GM21526 (cell line): ENCODE results near the gene FAM47E.
"Not testable (repeated sequence)": the region's sequence is repeated elsewhere in the genome, so short reads cannot be mapped to it uniquely, and the experiment has no call there.

Experiments used
- ATAC-seq: cut with Tn5 transposase; IDR thresholded peaks from one replicate; pipeline ENCODE4 v1.9.1; 2021; ENCODE audit warnings: moderate library complexity; ENCODE audit not compliant: unreplicated experiment, low FRiP score

The FAM47E gene

GRCh38 chr4:76224171-76224570 lies 27.4 kb upstream of the FAM47E start:
- no peak for ATAC-seq

- no peak for ATAC-seq
Observed at GRCh38 chr4:76226418-76226817, 25.1 kb upstream of the FAM47E start.

- ATAC-seq: no peak
Observed at GRCh38 chr4:76232681-76233080, 18.8 kb upstream of the FAM47E start.

GRCh38 chr4:76233083-76233482 lies 18.4 kb upstream of the FAM47E start:
- no peak for ATAC-seq

- ATAC-seq: no peak
Observed at GRCh38 chr4:76233529-76233928, 18.0 kb upstream of the FAM47E start.

- no peak for ATAC-seq
Observed at GRCh38 chr4:76233967-76234678, 17.4 kb upstream of the FAM47E start.

GRCh38 chr4:76234679-76235044 lies 16.9 kb upstream of the FAM47E start:
- ATAC-seq: no peak

- no peak for ATAC-seq
Observed at GRCh38 chr4:76235407-76235806, 16.1 kb upstream of the FAM47E start.

GRCh38 chr4:76235915-76236314 lies 15.6 kb upstream of the FAM47E start:
- ATAC-seq: no peak

- no peak for ATAC-seq
Observed at GRCh38 chr4:76238236-76238635, 13.3 kb upstream of the FAM47E start.

GRCh38 chr4:76238701-76239100 lies 12.8 kb upstream of the FAM47E start:
- no peak for ATAC-seq

- no peak for ATAC-seq
Observed at GRCh38 chr4:76240236-76240635, 11.3 kb upstream of the FAM47E start.

- ATAC-seq: not testable (repeated sequence)
Observed at GRCh38 chr4:76243877-76244276, 7.6 kb upstream of the FAM47E start.

- no peak for ATAC-seq
Observed at GRCh38 chr4:76246025-76246424, 5.5 kb upstream of the FAM47E start.

- ATAC-seq: no peak
Observed at GRCh38 chr4:76246852-76247251, 4.7 kb upstream of the FAM47E start.

GRCh38 chr4:76250962-76251361 lies 559 bp upstream of the FAM47E start:
- ATAC-seq: no peak

- no peak for ATAC-seq
Observed at GRCh38 chr4:76252271-76252653, 741 bp downstream of the FAM47E start.

- ATAC-seq: no peak
Observed at GRCh38 chr4:76253511-76253910, 2.0 kb downstream of the FAM47E start.

GRCh38 chr4:76256032-76256431 lies 4.5 kb downstream of the FAM47E start:
- ATAC-seq: no peak

GRCh38 chr4:76256968-76257367 lies 5.4 kb downstream of the FAM47E start:
- ATAC-seq: no peak

GRCh38 chr4:76257824-76258223 lies 6.3 kb downstream of the FAM47E start:
- no peak for ATAC-seq

- no peak for ATAC-seq
Observed at GRCh38 chr4:76260571-76260970, 9.1 kb downstream of the FAM47E start.
